GM12878 (cell line): ENCODE data around the gene TP63. TPM values are rescaled to one million over a fixed set of nuclear protein-coding genes. Genes with fewer than 3 reads are reported as not detected.

Experiments used
- ATAC-seq: fragments of 200-7000 bp; cut with Tn5 transposase; 3 replicates; pipeline ENCODE4 v1.9.1; 2020; ENCODE audit warnings: mild to moderate bottlenecking, moderate library complexity
- BruUV-seq: library from RNA; stranded (reverse); fragments of 400-500 nt; replicated peaks from 2 replicates; lab custom pipeline; 2021; lab: Mats Ljungman, UMichigan
- CTCF ChIA-PET: fragments of 300-600 bp; sonication (Branson Sonifier 250); formaldehyde crosslinking; extraction: SDS; loops from one replicate; lab custom pipeline; 2021; ENCODE audit warnings: inconsistent platforms; lab: Yijun Ruan, JAX
- POLR2A ChIA-PET: fragments of 350-600 bp; formaldehyde crosslinking; extraction: SDS; loops from one replicate; lab custom pipeline; 2021; ENCODE audit warnings: inconsistent platforms; lab: Charles Lee
- RAD21 ChIA-PET: fragments of 300-600 bp; sonication (Branson Sonifier 250); formaldehyde crosslinking; loops from one replicate; lab custom pipeline; 2023; ENCODE audit warnings: antibody characterized with exemption; ENCODE audit not compliant: unreplicated experiment; lab: Charles Lee
- SMC1A ChIA-PET: fragments of 300-600 bp; sonication (Branson Sonifier 250); formaldehyde crosslinking; loops from one replicate; lab custom pipeline; 2023; ENCODE audit not compliant: unreplicated experiment, uncharacterized antibody; lab: Charles Lee
- DNase-seq: peaks from one replicate; pipeline ENCODE4 v3.0.0-alpha.2; 2011; ENCODE audit warnings: low read depth, low spot score
- FAIRE-seq: peaks from 3 replicates; lab custom pipeline; 2011; peaks lifted over from hg19 to GRCh38; lab: Jason Lieb, UNC
- H2AFZ ChIP-seq: 2 replicates; pipeline ENCODE4 v1.6.0; 2011; ENCODE audit warnings: low read depth, low read length, control low read depth; ENCODE audit not compliant: control insufficient read depth
- H3K27ac ChIP-seq: 2 replicates; pipeline ENCODE4 v1.5.1; 2011; ENCODE audit warnings: control low read depth; ENCODE audit not compliant: control insufficient read depth, insufficient read depth
- H3K27me3 ChIP-seq, 2 experiments: replicated peaks in 1 of 2; 2 replicates each; pipeline versions ENCODE4 v1.6.0 to v1.6.1; 2011; ENCODE audit warnings: low read length in 1 of 2; ENCODE audit not compliant: control insufficient read depth in 2 of 2, insufficient read depth in 2 of 2
- H3K36me3 ChIP-seq, 2 experiments: 2 replicates each; pipeline ENCODE4 v1.5.1; 2011; ENCODE audit warnings: low read length in 1 of 2; ENCODE audit not compliant: control insufficient read depth in 2 of 2, insufficient read depth in 2 of 2
- H3K4me1 ChIP-seq: 2 replicates; pipeline ENCODE4 v1.6.1; 2011; ENCODE audit warnings: mild to moderate bottlenecking, low read length, moderate library complexity, mixed read lengths; ENCODE audit not compliant: control insufficient read depth, insufficient read depth
- H3K4me2 ChIP-seq: 2 replicates; pipeline ENCODE4 v1.6.0; 2011; ENCODE audit warnings: control low read depth; ENCODE audit not compliant: control insufficient read depth, insufficient read depth
- H3K4me3 ChIP-seq: fragments of 200-600 bp; sonication (generic); 2 replicates; pipeline ENCODE4 v1.5.1; 2016
- H3K79me2 ChIP-seq: 2 replicates; pipeline ENCODE4 v1.6.0; 2011; ENCODE audit warnings: low read length; ENCODE audit not compliant: control insufficient read depth, insufficient read depth
- H3K9ac ChIP-seq: 2 replicates; pipeline ENCODE4 v1.8.0; 2011; ENCODE audit warnings: low read length, control low read depth, mixed read lengths; ENCODE audit not compliant: control insufficient read depth, insufficient read depth
- H3K9me3 ChIP-seq: replicated peaks from 3 replicates; pipeline ENCODE4 v1.5.1; 2011; ENCODE audit warnings: mild to moderate bottlenecking, low read length; ENCODE audit not compliant: control insufficient read depth, insufficient read depth
- H4K20me1 ChIP-seq: 2 replicates; pipeline ENCODE4 v1.6.0; 2011; ENCODE audit not compliant: control insufficient read depth, insufficient read depth
- EGR1 ChIP-seq, 2 experiments: IDR thresholded peaks; 1 replicate in 1 of 2; 2 replicates in 1 of 2; pipeline ENCODE4 v1.6.1; 2011 to 2012; ENCODE audit warnings: low read depth in 2 of 2, low read length in 2 of 2, borderline replicate concordance in 1 of 2, mild to moderate bottlenecking in 1 of 2, moderate library complexity in 1 of 2
- IRF4 ChIP-seq: IDR thresholded peaks from 2 replicates; pipeline ENCODE4 v1.6.1; 2011; ENCODE audit warnings: low read depth, low read length
- KAT2A ChIP-seq: conservative IDR thresholded peaks from 2 replicates; pipeline ENCODE4 v1.6.1; 2011; ENCODE audit warnings: low read depth, low read length; ENCODE audit not compliant: control insufficient read depth
- NR2F1 ChIP-seq: fragments of 450-650 bp; conservative IDR thresholded peaks from 2 replicates; pipeline ENCODE4 v1.6.1; 2017; ENCODE audit warnings: mild to moderate bottlenecking
- SMC3 ChIP-seq: IDR thresholded peaks from 2 replicates; pipeline ENCODE4 v1.6.1; 2011; ENCODE audit warnings: low read length, improper control_type of control experiment, borderline replicate concordance
- WGBS: methylation state at CpG from one replicate; pipeline ENCODE4 v1.1.6; 2016; ENCODE audit warnings: low lambda C conversion rate; ENCODE audit not compliant: insufficient replicate concordance, insufficient coverage; ENCODE audit errors: missing lambda C conversion rate; 5-methylcytosine and 5-hydroxymethylcytosine counted together
- in situ Hi-C: fragments of 300-500 bp; cut with MboI; formaldehyde crosslinking; loops from 9 replicates; pipeline ENCODE4 v1.14.3; 2018; ENCODE audit warnings: mixed read lengths
- intact Hi-C: fragments of 100-400 bp; cut with micrococcal nuclease; formaldehyde crosslinking; loops from one replicate; pipeline ENCODE4 v1.14.2; 2022; ENCODE audit not compliant: unreplicated experiment
- polyA plus RNA-seq, 11 experiments: library from polyadenylated mRNA; depleted of rRNA in 4 of 11; unstranded in 6 of 11; stranded (reverse) in 5 of 11; fragments of >200 nt; fragmentation: Nextera tagmentation in 4 of 11; fragmentation: Illumina TruSeq in 1 of 11; extraction: Ambion mirVana in 4 of 11; extraction: Trizol in 1 of 11; gene quantifications; 1 replicate in 1 of 11; 2 replicates in 10 of 11; pipeline versions ENCODE4 v1.2.1 to v1.2.3, GENCODE V29; 2011 to 2016; ENCODE audit warnings: inconsistent platforms in 2 of 11, missing spikeins in 2 of 11, low read depth in 1 of 11
- total RNA-seq, 4 experiments: library from RNA; depleted of rRNA in 3 of 4; stranded (reverse); fragments of >200 nt in 3 of 4; fragmentation: Illumina TruSeq in 1 of 4; extraction: Trizol in 1 of 4; gene quantifications; 2 replicates each; pipeline versions ENCODE4 v1.2.1 to v1.2.3, GENCODE V29; 2013 to 2021
- TF ChIP-seq, protein P1 (sequence below): IDR thresholded peaks from 2 replicates; pipeline ENCODE4 v1.6.1; 2012; ENCODE audit warnings: low read depth, low read length, improper control_type of control experiment
- TF ChIP-seq, protein P2 (sequence below): IDR thresholded peaks from 2 replicates; pipeline ENCODE4 v1.6.1; 2012; ENCODE audit warnings: low read depth, low read length, improper control_type of control experiment
- TF ChIP-seq, protein P3 (sequence below): IDR thresholded peaks from 2 replicates; pipeline ENCODE4 v1.6.1; 2011; ENCODE audit warnings: borderline replicate concordance, low read depth, mild to moderate bottlenecking, moderate library complexity, low read length; ENCODE audit not compliant: insufficient read depth, poor library complexity, severe bottlenecking

TP63 gene
- total and polyA plus RNA-seq, 10 of the 15 experiments (the other 5 are each of a cell fraction or from before 2014, with no cell fraction given) = 1.4 to 10.8 (median 6.2) TPM

DNA sequence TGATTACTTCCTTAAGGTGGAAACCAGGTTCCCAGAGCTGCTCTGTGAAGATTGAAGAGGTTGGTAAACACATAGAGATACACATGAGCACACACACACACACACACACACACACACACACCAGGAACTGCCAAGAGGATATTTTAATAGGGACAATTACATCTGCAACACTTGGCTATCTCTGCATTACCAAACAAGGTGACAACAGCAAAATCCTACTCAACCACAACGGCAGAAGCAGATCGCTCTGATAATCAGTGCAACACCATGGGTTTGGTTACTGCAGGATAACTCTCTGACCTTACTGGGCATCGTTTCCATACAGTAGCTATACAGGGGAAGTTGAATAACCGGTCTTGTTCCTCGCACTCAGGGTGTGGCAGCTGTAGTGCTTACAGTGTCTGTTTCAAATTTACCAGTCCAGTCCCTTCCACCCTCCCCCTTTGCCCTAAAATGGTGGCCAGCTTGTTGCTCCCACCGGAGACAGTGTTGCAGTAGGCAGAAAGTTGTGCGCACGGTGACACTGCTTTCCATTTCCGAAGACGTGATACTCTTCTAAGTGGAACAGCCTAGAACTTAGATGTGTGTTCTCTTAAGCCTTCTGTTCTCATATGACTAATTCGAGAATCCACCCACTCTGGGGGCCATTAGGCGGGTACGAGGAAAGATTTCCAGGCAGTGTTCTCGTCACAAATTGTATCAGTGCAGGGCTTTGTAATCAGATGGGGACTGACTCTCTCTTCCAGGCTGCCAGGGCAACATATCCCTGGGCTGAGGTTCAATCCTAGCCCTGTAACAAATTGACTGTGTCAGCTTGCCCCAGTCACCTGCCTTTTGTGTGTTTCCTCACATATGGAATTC is 313.3 kb downstream of the TP63 start:
- H3K4me2 ChIP-seq = no peak overlapping the region
- FAIRE-seq (no peak), ATAC-seq (no peak), DNase-seq (no peak)
- H2AFZ ChIP-seq = no peak overlapping the region
- intact Hi-C loops = loop anchor here (5.0 to 10.0 kb wide), 2 partner anchors 257 to 380 kb away; no protein-coding TSS in a partner anchor
- H4K20me1 ChIP-seq = no peaks in the 10 kb centered on the region
- H3K36me3 ChIP-seq = no peaks in the 10 kb centered on the region
- in situ Hi-C loops = no loop called here
- no peak overlapping the region for H3K4me3 ChIP-seq
- ChIA-PET SMC1A (interaction anchor here (0.8 to 11.1 kb wide), 5 partner anchors 16 to 672 kb away, joined by 3 to 213 read pairs (median 3); no protein-coding TSS in a partner anchor), POLR2A (interaction anchor here (0.6 kb wide), 1 partner anchor 1315 kb away, joined by 3 read pairs; no protein-coding TSS in a partner anchor), CTCF (interaction anchor here (1.0 to 9.2 kb wide), 4 partner anchors 432 to 673 kb away, joined by 3 to 288 read pairs (median 48); no protein-coding TSS in a partner anchor), RAD21 (interaction anchor here (1.0 to 1.1 kb wide), 2 partner anchors 432 to 672 kb away, joined by 4 read pairs; no protein-coding TSS in a partner anchor)
- H3K79me2 ChIP-seq = no peaks in the 10 kb centered on the region
- BruUV-seq = no TSS peak
- H3K9ac ChIP-seq = no peak overlapping the region
- H3K9me3 ChIP-seq = no peaks in the 10 kb centered on the region
- H3K27me3 ChIP-seq = no peaks in the 10 kb centered on the region
- WGBS = 68% methylated on average over 14 of the region's 14 CpGs
- H3K4me1 ChIP-seq = peaks cover 3% of the 10 kb centered on the region; the same call in 1 of the 2 replicates
- TF ChIP-seq EGR1 (IDR thresholded peaks at IDR 0.05; ENCODE audit: borderline replicate concordance in 1 of 2, low read depth in 2 of 2, low read length in 2 of 2) (no peak), IRF4 (no peak), KAT2A (no peak), SMC3 (no peak), NR2F1 (no peak)
- TF ChIP-seq, protein P1, sequence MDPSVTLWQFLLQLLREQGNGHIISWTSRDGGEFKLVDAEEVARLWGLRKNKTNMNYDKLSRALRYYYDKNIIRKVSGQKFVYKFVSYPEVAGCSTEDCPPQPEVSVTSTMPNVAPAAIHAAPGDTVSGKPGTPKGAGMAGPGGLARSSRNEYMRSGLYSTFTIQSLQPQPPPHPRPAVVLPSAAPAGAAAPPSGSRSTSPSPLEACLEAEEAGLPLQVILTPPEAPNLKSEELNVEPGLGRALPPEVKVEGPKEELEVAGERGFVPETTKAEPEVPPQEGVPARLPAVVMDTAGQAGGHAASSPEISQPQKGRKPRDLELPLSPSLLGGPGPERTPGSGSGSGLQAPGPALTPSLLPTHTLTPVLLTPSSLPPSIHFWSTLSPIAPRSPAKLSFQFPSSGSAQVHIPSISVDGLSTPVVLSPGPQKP = no peak
- TF ChIP-seq, protein P2, sequence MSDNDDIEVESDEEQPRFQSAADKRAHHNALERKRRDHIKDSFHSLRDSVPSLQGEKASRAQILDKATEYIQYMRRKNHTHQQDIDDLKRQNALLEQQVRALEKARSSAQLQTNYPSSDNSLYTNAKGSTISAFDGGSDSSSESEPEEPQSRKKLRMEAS = no peak
- TF ChIP-seq, protein P3, sequence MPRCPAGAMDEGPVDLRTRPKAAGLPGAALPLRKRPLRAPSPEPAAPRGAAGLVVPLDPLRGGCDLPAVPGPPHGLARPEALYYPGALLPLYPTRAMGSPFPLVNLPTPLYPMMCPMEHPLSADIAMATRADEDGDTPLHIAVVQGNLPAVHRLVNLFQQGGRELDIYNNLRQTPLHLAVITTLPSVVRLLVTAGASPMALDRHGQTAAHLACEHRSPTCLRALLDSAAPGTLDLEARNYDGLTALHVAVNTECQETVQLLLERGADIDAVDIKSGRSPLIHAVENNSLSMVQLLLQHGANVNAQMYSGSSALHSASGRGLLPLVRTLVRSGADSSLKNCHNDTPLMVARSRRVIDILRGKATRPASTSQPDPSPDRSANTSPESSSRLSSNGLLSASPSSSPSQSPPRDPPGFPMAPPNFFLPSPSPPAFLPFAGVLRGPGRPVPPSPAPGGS = no peak
- H3K27ac ChIP-seq = no peak overlapping the region
